Putamen (tissue), 1 donor: Measurements from ENCODE around the gene MKNK2.
"Not testable (repeated sequence)": the region's sequence is repeated elsewhere in the genome, so short reads cannot be mapped to it uniquely, and the experiment has no call there.

Experiments
- DNase-seq: peaks from one replicate; pipeline ENCODE4 v3.0.0-alpha.2; 2016; ENCODE audit warnings: low spot score

MKNK2 gene

DNA sequence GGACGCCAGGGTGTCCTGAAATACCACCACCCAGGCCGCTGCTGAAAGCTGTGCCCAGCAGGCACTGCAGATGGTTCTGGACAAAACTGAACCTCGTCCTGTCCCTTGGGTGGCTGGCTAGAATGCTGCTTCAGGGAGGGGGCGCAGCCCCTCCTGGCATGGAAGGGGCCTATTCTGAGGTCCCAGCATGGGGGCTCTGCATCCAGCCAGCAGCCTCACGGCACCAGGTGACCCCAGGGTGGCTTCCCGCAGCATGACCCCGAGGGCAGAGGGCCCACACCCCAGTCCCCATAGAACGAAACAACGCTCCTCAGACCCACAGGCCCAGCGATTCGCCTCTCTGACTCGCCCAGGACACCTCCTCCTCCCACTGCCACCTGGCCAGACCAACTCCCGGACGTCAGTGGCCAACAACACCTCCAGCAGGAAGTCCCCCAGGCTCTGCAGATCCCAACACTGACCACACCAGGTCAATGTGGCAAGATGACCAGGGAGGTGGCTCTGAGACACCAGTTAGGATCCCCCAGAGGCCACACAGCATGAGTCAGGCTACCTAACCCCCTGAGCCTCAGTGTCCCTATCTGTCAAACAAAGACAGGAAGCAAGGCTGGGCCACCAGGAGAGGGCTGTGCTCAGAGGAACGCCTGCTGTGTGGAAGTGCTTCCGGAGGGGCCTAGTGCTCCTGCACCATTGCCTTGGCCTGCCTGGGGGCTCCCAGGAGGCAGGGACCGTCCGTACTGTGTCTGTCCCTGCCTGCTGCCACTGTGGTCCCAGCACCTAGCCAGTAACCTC, 6.1 kb downstream of the MKNK2 start:
- no peak for DNase-seq

GRCh38 chr19:2043961-2044708, 6.9 kb downstream of the MKNK2 start:
- DNase-seq, result no peak

- DNase-seq, result no peak
These were observed 7.8 kb downstream of the MKNK2 start for GRCh38 chr19:2043251-2043641.

GRCh38 chr19:2042485-2043250, 8.4 kb downstream of the MKNK2 start:
- no peak for DNase-seq

GRCh38 chr19:2041683-2042484, 9.2 kb downstream of the MKNK2 start:
- DNase-seq, result peak; percentile 95

GRCh38 chr19:2041433-2041682, 9.7 kb downstream of the MKNK2 start:
- no peak for DNase-seq

- no peak for DNase-seq
These were observed 10.2 kb downstream of the MKNK2 start for GRCh38 chr19:2040647-2041432.

DNA sequence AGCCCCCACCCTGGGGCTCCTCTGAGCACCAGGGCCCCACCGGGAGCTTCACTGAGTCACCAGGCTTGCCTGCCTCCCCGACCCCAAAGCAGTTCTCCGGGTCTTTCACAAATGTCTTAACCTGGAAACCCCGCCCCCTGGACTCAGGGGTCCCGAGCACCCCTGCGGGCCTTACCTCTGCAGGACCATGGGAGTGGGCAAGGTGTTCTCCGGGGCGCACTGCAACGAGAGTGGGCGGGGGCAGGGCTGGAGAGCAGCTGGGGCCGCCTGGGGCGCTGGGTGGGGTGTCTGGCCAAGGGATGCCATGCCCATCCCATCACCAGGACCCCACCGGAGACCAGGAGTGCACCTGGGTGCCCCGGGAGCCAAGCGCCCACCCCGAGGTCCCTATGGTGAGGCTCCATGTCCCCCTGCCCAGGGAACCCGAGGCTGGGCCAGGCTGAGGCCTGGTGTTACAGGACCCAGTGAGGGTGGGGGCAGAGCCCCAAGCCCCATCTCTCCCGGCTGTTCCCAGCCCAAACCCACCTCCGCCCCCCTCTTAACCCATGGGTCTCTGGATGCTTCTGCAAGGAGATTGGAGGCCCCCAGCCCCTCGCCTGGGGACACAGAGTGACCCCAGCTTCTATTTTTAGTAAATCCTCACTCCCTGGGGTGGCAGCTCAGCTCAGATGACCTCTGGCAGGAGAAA, 10.9 kb downstream of the MKNK2 start:
- DNase-seq, result no peak

- DNase-seq, result no peak
These were observed 11.7 kb downstream of the MKNK2 start for GRCh38 chr19:2039089-2039958.

GRCh38 chr19:2038284-2039088, 12.6 kb downstream of the MKNK2 start:
- DNase-seq, result no peak

DNA sequence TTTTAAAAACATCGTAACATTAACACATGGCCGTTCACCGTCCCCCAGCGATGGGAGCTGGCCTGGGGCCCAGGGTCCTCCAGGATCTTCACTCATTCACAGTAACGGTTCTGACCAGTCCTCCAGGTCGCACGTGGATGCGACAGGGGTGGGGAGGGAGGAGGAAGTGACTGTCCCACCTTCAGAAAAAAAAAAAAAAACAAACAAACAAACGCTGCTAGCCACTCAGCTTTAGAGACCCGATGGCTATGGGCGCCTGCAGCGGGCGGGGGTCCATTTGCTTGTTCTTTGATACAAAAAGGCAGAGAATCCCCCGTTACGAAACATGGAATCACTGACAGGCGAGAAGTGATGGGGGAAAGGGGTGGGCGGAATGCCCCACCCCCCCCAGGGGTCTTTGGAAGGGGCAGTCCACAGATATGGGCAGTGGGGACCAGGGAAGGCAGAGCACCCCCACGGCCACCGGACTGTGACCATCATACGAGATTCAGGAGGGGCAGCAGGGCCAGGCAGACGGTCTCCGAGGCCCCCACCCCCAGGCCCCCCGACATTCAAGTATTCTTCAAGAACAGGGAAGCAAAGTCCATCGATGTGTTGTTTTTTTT, 13.3 kb downstream of the MKNK2 start:
- no peak for DNase-seq

DNA sequence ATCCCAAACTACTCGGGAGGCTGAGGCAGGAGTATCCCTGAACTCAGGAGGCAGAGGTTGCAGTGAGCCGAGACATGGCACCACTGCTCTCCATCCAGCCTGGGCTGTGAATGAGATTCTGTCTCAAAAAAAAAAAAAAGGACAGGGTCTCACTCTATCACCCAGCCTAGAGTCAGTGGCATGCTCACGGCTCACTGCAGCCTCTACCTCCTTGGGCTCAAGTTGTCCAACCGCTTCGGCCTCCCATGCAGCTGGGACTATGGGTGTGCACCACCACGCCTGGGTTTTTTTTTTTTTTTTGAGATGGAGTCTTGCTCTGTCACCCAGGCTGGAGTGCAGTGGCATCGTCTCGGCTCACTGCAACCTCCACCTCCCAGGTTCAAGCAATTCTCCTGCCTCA, 14.6 kb downstream of the MKNK2 start:
- no peak for DNase-seq

DNA sequence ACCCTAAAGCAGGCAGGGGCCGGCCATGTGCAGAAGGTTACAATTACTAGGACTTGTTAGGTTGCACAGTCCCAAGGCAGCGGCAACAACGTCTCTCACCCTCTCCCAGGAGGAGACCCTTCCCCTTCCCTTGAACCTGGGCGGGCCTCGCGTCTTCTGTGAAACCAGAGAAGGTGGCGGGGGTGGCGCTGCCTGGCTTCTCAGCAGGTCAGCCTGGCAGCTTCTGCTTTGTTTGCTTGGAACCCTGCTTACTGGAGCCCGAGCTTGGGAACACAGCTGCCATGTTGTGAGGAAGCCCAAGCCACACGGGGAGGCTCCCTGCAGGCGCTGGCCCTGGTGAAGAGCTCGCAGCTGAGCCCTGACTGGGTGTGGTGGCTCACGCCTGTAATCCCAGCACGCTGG, 15.5 kb downstream of the MKNK2 start:
- DNase-seq, result no peak

- no peak for DNase-seq
These were observed 16.1 kb downstream of the MKNK2 start for GRCh38 chr19:2034729-2035589.

DNA sequence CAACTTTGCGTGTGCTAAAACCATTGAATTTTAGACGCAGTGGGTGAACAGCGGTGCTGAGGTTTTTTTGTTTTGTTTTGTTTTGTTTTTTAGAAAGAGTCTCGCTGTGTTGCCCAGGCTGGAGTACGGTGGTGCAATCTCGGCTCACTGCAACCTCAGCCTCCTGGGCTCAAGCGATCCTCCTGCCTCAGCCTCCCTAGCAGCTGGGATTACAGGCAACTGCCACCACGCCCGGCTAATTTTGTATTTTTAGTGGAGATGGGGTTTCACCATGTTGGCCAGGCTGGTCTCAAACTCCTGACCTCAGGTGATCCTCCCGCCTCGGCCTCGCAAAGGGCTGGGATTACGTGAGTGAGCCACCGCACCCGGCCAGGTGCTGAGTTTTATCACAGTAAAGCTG, 16.8 kb downstream of the MKNK2 start:
- not testable (repeated sequence) for DNase-seq

DNA sequence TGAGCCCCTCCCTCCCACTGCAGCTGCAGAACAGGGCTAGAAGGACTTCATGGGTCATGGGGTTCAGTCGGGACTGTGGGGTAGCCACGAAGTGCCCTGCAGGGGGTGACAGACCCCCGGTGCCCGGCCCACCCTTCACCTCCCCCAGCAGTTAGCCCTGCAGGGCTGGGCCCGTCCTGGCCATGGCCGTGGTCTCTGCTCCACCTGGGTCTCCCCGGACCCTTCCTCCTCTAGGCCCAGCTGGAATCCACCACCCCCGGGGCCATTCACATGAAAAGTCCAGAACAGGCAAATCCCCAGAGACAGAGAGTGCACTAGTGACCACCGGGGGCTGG, 17.3 kb downstream of the MKNK2 start:
- DNase-seq, result no peak

DNA sequence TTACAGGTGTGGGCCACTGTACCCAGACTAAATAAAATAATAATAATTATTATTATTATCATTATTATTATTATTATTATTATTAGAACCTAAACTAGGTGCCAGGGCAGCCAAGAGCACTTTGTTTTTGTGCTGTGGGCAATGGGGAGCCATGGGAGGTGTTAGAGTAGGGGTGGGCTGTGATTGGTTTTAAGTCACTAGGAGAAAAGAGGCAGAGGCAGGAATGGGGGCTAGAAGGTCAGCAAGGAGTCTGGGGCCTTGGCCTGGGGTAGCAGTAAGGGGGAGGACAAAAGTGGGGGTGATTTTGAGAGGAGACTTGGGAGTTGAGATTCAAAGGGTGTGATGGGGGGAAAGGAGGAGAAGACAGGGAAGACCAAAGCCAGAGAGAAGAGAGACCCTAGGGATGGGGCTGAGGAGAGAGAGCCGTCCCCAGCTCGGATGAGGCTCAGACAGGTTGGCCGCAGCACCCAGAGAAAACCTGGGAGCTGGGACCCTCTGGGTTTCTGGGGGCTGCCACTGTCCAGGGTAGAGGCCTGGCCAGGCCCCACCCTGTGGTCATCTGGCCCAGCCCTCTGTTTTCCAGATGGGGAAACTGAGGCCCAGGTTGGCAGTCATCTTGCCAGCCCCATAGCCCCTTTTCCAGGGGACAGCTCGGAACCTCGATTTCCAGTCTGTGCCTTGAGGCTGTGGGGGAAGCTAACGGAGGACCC, 17.8 kb downstream of the MKNK2 start:
- no peak for DNase-seq
